ENCODE results near the gene ITGB2.

ITGB2 gene

GRCh38 chr21:44878053-44878982 lies 42.4 kb downstream of the ITGB2 start:
- H3K4me3 ChIP-seq (ENCODE audit: low read length) = no peak overlapping the region
- DNase-seq (ENCODE audit: low read depth) = no peak
- TF ChIP-seq CTCF (conservative IDR thresholded peaks at IDR 0.05; ENCODE audit: low read length) = no peak

GRCh38 chr21:44876849-44877575 lies 43.7 kb downstream of the ITGB2 start:
- DNase-seq (ENCODE audit: low read depth) = no peak
- no peak overlapping the region for H3K4me3 ChIP-seq (ENCODE audit: low read length)
- TF ChIP-seq CTCF (conservative IDR thresholded peaks at IDR 0.05; ENCODE audit: low read length) = no peak

- peak; percentile 38 for TF ChIP-seq CTCF (conservative IDR thresholded peaks at IDR 0.05; ENCODE audit: low read length)
- peak overlapping the region; percentile 69 for H3K4me3 ChIP-seq (ENCODE audit: low read length)
- DNase-seq (ENCODE audit: low read depth) = peak; percentile 69
These were observed 45.4 kb downstream of the ITGB2 start for GRCh38 chr21:44875316-44875700.

- no peak for TF ChIP-seq CTCF (conservative IDR thresholded peaks at IDR 0.05; ENCODE audit: low read length)
- peak; percentile 53 for DNase-seq (ENCODE audit: low read depth)
- peak overlapping the region; percentile 69 for H3K4me3 ChIP-seq (ENCODE audit: low read length)
These were observed 46.0 kb downstream of the ITGB2 start for GRCh38 chr21:44874497-44875315.

- DNase-seq (ENCODE audit: low read depth) = no peak
- peak overlapping the region; percentile 69 for H3K4me3 ChIP-seq (ENCODE audit: low read length)
- TF ChIP-seq CTCF (conservative IDR thresholded peaks at IDR 0.05; ENCODE audit: low read length) = no peak
These were observed 46.5 kb downstream of the ITGB2 start for GRCh38 chr21:44874240-44874496.

GRCh38 chr21:44873356-44874239 lies 47.1 kb downstream of the ITGB2 start, which contains the start of gene PTTG1IP:
TSS of gene PTTG1IP (minus strand) at chr21:44873690. CDS start at chr21:44873616, 74 bp downstream.
- TF ChIP-seq CTCF (conservative IDR thresholded peaks at IDR 0.05; ENCODE audit: low read length) = no peak
- peak; percentile 95 for DNase-seq (ENCODE audit: low read depth)
- H3K4me3 ChIP-seq (ENCODE audit: low read length) = peak within 1 kb of the TSS; percentile 89

Measured in AG10803 (cell line).